ENCODE measurements around the gene CHMP4B.
"Not testable (repeated sequence)": the region's sequence is repeated elsewhere in the genome, so short reads cannot be mapped to it uniquely, and the experiment has no call there.

CHMP4B gene

GRCh38 chr20:33790566-33790965, 20.6 kb upstream of the CHMP4B start:
- no peak for DNase-seq

GRCh38 chr20:33791021-33791420, 20.1 kb upstream of the CHMP4B start:
- DNase-seq = no peak

- DNase-seq = no peak
These were observed 19.6 kb upstream of the CHMP4B start for GRCh38 chr20:33791540-33791939.

GRCh38 chr20:33791959-33792597, 19.1 kb upstream of the CHMP4B start:
- peak; percentile 29 for DNase-seq

- not testable (repeated sequence) for DNase-seq
These were observed 18.6 kb upstream of the CHMP4B start for GRCh38 chr20:33792598-33792989.

GRCh38 chr20:33793011-33793931, 17.9 kb upstream of the CHMP4B start:
- no peak for DNase-seq

GRCh38 chr20:33796263-33796906, 14.8 kb upstream of the CHMP4B start:
- no peak for DNase-seq

- DNase-seq = no peak
These were observed 14.1 kb upstream of the CHMP4B start for GRCh38 chr20:33796907-33797544.

GRCh38 chr20:33798444-33798843, 12.7 kb upstream of the CHMP4B start:
- no peak for DNase-seq

- DNase-seq = no peak
These were observed 7.2 kb upstream of the CHMP4B start for GRCh38 chr20:33803921-33804337.

GRCh38 chr20:33808388-33808787, 2.8 kb upstream of the CHMP4B start:
- DNase-seq = no peak

- no peak for DNase-seq
These were observed 889 bp upstream of the CHMP4B start for GRCh38 chr20:33810259-33810658.

- DNase-seq = no peak
These were observed 616 bp downstream of the CHMP4B start for GRCh38 chr20:33811776-33812151.

GRCh38 chr20:33812152-33812849, 1.2 kb downstream of the CHMP4B start:
- peak; percentile 74 for DNase-seq

GRCh38 chr20:33812908-33813462, 1.8 kb downstream of the CHMP4B start:
- no peak for DNase-seq

GRCh38 chr20:33814238-33814712, 3.1 kb downstream of the CHMP4B start:
- DNase-seq = no peak

GRCh38 chr20:33815671-33816070, 4.5 kb downstream of the CHMP4B start:
- no peak for DNase-seq

- DNase-seq = no peak
These were observed 5.0 kb downstream of the CHMP4B start for GRCh38 chr20:33816191-33816590.

GRCh38 chr20:33817411-33817810, 6.3 kb downstream of the CHMP4B start:
- no peak for DNase-seq

- no peak for DNase-seq
These were observed 8.3 kb downstream of the CHMP4B start for GRCh38 chr20:33819456-33819855.

GRCh38 chr20:33820362-33820761, 9.2 kb downstream of the CHMP4B start:
- DNase-seq = no peak

GRCh38 chr20:33821270-33821836, 10.2 kb downstream of the CHMP4B start:
- DNase-seq = no peak

Data from CD4-positive, alpha-beta T cell treated with Interferon gamma for 1 hour (primary cell).